ENCODE results near the gene ITGB1.

ITGB1 gene

GRCh38 chr10:32878646-32879045 lies 79.4 kb downstream of the ITGB1 start:
- DNase-seq: no peak

GRCh38 chr10:32877915-32878314 lies 80.1 kb downstream of the ITGB1 start:
- no peak for DNase-seq

GRCh38 chr10:32865170-32865569 lies 92.9 kb downstream of the ITGB1 start:
- DNase-seq: no peak

GRCh38 chr10:32854435-32854834 lies 103.6 kb downstream of the ITGB1 start:
- no peak for DNase-seq

GRCh38 chr10:32851301-32851700 lies 106.7 kb downstream of the ITGB1 start:
- DNase-seq: no peak
